Measurements from ENCODE around the gene TTC9. TPM values are rescaled to one million over a fixed set of nuclear protein-coding genes. Genes with fewer than 3 reads are reported as not detected.

TTC9 gene
- total and polyA plus RNA-seq, 10 of the 15 experiments (the other 5 are each of a cell fraction or from before 2014, with no cell fraction given): 0.87 to 15.8 (median 7.8) TPM

GRCh38 chr14:70624972-70625371, 16.7 kb upstream of the TTC9 start (continued):
- TF ChIP-seq MLLT1 (IDR thresholded peaks at IDR 0.05) (no peak), FOS (IDR thresholded peaks at IDR 0.05; ENCODE audit: borderline replicate concordance, extremely low read depth, insufficient read length) (no peak), KLF5 (IDR thresholded peaks at IDR 0.05; ENCODE audit: partially characterized antibody) (no peak), MTA3 (IDR thresholded peaks at IDR 0.05; ENCODE audit: borderline replicate concordance, low read length) (no peak), ATF3 (IDR thresholded peaks at IDR 0.05; ENCODE audit: borderline replicate concordance, extremely low read depth, low read depth, low read length) (no peak)

- H3K27me3 ChIP-seq (replicated peaks in 1 of 2; ENCODE audit: control insufficient read depth in 2 of 2, insufficient read depth in 2 of 2, low read length in 1 of 2): no peaks in the 10 kb centered on the region
- no peak for DNase-seq (ENCODE audit: low read depth, low spot score)
- POLR2A ChIA-PET: no interaction called here
- no peak overlapping the region for H3K9ac ChIP-seq (ENCODE audit: control insufficient read depth, insufficient read depth, low read length)
- no peak overlapping the region for H3K4me2 ChIP-seq (ENCODE audit: control insufficient read depth, insufficient read depth)
- TF ChIP-seq MEF2A (IDR thresholded peaks at IDR 0.05; ENCODE audit: insufficient read depth, low read depth, low read length): no peak
- TF ChIP-seq MTA2 (IDR thresholded peaks at IDR 0.05; ENCODE audit: low read depth): no peak
- H3K4me1 ChIP-seq (ENCODE audit: control insufficient read depth, insufficient read depth, low read length): no peaks in the 10 kb centered on the region
- ATAC-seq: no peak
- 95% methylated on average over 3 of the region's 3 CpGs for WGBS (ENCODE audit: insufficient coverage, insufficient replicate concordance, low lambda C conversion rate, missing lambda C conversion rate)
- H3K79me2 ChIP-seq (ENCODE audit: control insufficient read depth, insufficient read depth, low read length): no peaks in the 10 kb centered on the region
- FAIRE-seq: no peak
- H3K36me3 ChIP-seq (ENCODE audit: control insufficient read depth in 2 of 2, insufficient read depth in 2 of 2, low read length in 1 of 2): no peaks in the 10 kb centered on the region
- H2AFZ ChIP-seq (ENCODE audit: control insufficient read depth, low read depth, low read length): no peak overlapping the region
- in situ Hi-C loops (cut with MboI): no loop called here
- no peak overlapping the region for H3K4me3 ChIP-seq
- BruUV-seq (replicated peaks): no TSS peak
- intact Hi-C loops (cut with micrococcal nuclease; ENCODE audit: unreplicated experiment): no loop called here
- H3K9me3 ChIP-seq (replicated peaks; ENCODE audit: control insufficient read depth, insufficient read depth, low read length): peaks cover 3% of the 10 kb centered on the region
- H3K27ac ChIP-seq (ENCODE audit: control insufficient read depth, insufficient read depth): no peak overlapping the region
- H4K20me1 ChIP-seq (ENCODE audit: control insufficient read depth, insufficient read depth): no peaks in the 10 kb centered on the region
- SMC1A ChIA-PET (ENCODE audit: uncharacterized antibody, unreplicated experiment): interaction anchor here (0.9 to 2.2 kb wide), 5 partner anchors 9 to 82 kb away, joined by 3 to 9 read pairs (median 4); partner anchors contain the start of gene TTC9
- CTCF ChIA-PET: interaction anchor here (0.6 to 1.0 kb wide), 2 partner anchors 37 to 74 kb away, joined by 3 read pairs; no protein-coding TSS in a partner anchor
- RAD21 ChIA-PET (ENCODE audit: unreplicated experiment): no interaction called here
These were observed 9.8 kb upstream of the TTC9 start for GRCh38 chr14:70631948-70632347.

Data from GM12878 (cell line).